GM19238 (cell line): ENCODE data around the gene ELOA.
"Not testable (repeated sequence)": the region's sequence is repeated elsewhere in the genome, so short reads cannot be mapped to it uniquely, and the experiment has no call there.

Experiments
- DNase-seq: peaks from one replicate; pipeline ENCODE4 v3.0.0; 2011; ENCODE audit warnings: low spot score; ENCODE audit not compliant: insufficient read length

Gene ELOA

GRCh38 chr1:23784846-23785245 is 41.6 kb downstream of the ELOA start:
- DNase-seq: no peak

GRCh38 chr1:23787701-23788100 is 44.4 kb downstream of the ELOA start:
- no peak for DNase-seq

GRCh38 chr1:23788695-23789094 is 45.4 kb downstream of the ELOA start:
- DNase-seq: no peak

GRCh38 chr1:23790696-23791515 is 47.6 kb downstream of the ELOA start, which contains the start of gene LYPLA2:
Gene LYPLA2, plus strand, starts transcription at chr1:23791145. Its CDS starts 1,538 bp downstream, at chr1:23792683.
- peak; percentile 95 for DNase-seq

GRCh38 chr1:23791516-23792047 is 48.3 kb downstream of the ELOA start:
- DNase-seq: no peak

GRCh38 chr1:23792151-23792945 is 49.1 kb downstream of the ELOA start:
- no peak for DNase-seq

- DNase-seq: no peak
Measured at GRCh38 chr1:23793018-23793781, 49.9 kb downstream of the ELOA start.

- no peak for DNase-seq
Measured at GRCh38 chr1:23793861-23794731, 50.8 kb downstream of the ELOA start.

GRCh38 chr1:23794732-23795182 is 51.5 kb downstream of the ELOA start:
- not testable (repeated sequence) for DNase-seq

- no peak for DNase-seq
Measured at GRCh38 chr1:23795676-23796465, 52.6 kb downstream of the ELOA start.

- DNase-seq: no peak
Measured at GRCh38 chr1:23796466-23797271, 53.4 kb downstream of the ELOA start.

- no peak for DNase-seq
Measured at GRCh38 chr1:23797478-23798448, 54.5 kb downstream of the ELOA start.

GRCh38 chr1:23798662-23799142 is 55.4 kb downstream of the ELOA start:
- no peak for DNase-seq

- DNase-seq: no peak
Measured at GRCh38 chr1:23799255-23799569, 55.9 kb downstream of the ELOA start.

GRCh38 chr1:23799570-23800399 is 56.5 kb downstream of the ELOA start:
- no peak for DNase-seq
